CD4-positive, alpha-beta T cell (primary cell): Measurements from ENCODE around the gene LGALS4. TPM values are rescaled to one million over a fixed set of nuclear protein-coding genes. Genes with fewer than 3 reads are reported as not detected.

Experiments used
- ATAC-seq: fragments of 200-7000 bp; cut with Tn5 transposase; one replicate; pipeline ENCODE4 v1.10.0; 2022; ENCODE audit warnings: mild to moderate bottlenecking; ENCODE audit not compliant: poor library complexity
- CTCF ChIA-PET: fragments of 350-600 bp; sonication (Branson Sonifier 250); formaldehyde crosslinking; loops from one replicate; lab custom pipeline; 2021; ENCODE audit warnings: antibody characterized with exemption, inconsistent platforms; lab: Charles Lee
- POLR2A ChIA-PET: fragments of 350-600 bp; sonication (Branson Sonifier 250); formaldehyde crosslinking; loops from one replicate; lab custom pipeline; 2021; ENCODE audit warnings: antibody characterized with exemption, inconsistent platforms; lab: Charles Lee
- DNase-seq, 14 experiments: peaks; one replicate each; pipeline ENCODE4 v3.0.0-alpha.2; 2013 to 2020; ENCODE audit warnings: mixed read lengths in 2 of 14
- H3K27ac ChIP-seq, 2 donors: one replicate each; pipeline versions ENCODE4 v1.5.1 to v1.7.0; 2013; ENCODE audit warnings: low read length in 2 of 2, low read depth in 1 of 2, mild to moderate bottlenecking in 1 of 2
- H3K27me3 ChIP-seq, 2 experiments: 1 replicate in 1 of 2; 2 replicates in 1 of 2; pipeline versions ENCODE4 v1.6.1 to v1.7.0; 2013; ENCODE audit warnings: low read length in 2 of 2, control low read depth in 1 of 2, mild to moderate bottlenecking in 1 of 2, moderate library complexity in 1 of 2; ENCODE audit not compliant: insufficient read depth in 2 of 2, control insufficient read depth in 1 of 2
- H3K36me3 ChIP-seq: one replicate; pipeline ENCODE4 v1.6.1; 2013; ENCODE audit warnings: low read length, control low read depth; ENCODE audit not compliant: insufficient read depth
- H3K4me1 ChIP-seq: one replicate; pipeline ENCODE4 v1.6.1; 2013; ENCODE audit warnings: low read length, control low read depth; ENCODE audit not compliant: insufficient read depth
- H3K4me3 ChIP-seq: one replicate; pipeline ENCODE4 v1.5.1; 2013; ENCODE audit warnings: mild to moderate bottlenecking, low read length, moderate library complexity
- H3K9me3 ChIP-seq, 2 experiments: 1 replicate in 1 of 2; 2 replicates in 1 of 2; pipeline versions ENCODE4 v1.6.1 to v1.7.0; 2013; ENCODE audit warnings: low read length in 2 of 2, mild to moderate bottlenecking in 2 of 2, control low read depth in 1 of 2, moderate library complexity in 1 of 2; ENCODE audit not compliant: control insufficient read depth in 1 of 2, insufficient read depth in 1 of 2
- H3K27ac Mint-ChIP-seq: one replicate; pipeline ENCODE4 v1.8.0; 2020; ENCODE audit warnings: mixed read lengths
- H3K27me3 Mint-ChIP-seq: one replicate; pipeline ENCODE4 v1.8.0; 2021; ENCODE audit warnings: mixed read lengths
- H3K36me3 Mint-ChIP-seq: one replicate; pipeline ENCODE4 v1.8.0; 2021; ENCODE audit warnings: low read depth, mixed read lengths
- H3K4me1 Mint-ChIP-seq: one replicate; pipeline ENCODE4 v1.8.0; 2021; ENCODE audit warnings: low read depth, mixed read lengths
- H3K4me3 Mint-ChIP-seq: one replicate; pipeline ENCODE4 v1.8.0; 2020; ENCODE audit warnings: mild to moderate bottlenecking, mixed read lengths
- H3K9me3 Mint-ChIP-seq: one replicate; pipeline ENCODE4 v1.8.0; 2020; ENCODE audit warnings: mixed read lengths
- intact Hi-C, 2 experiments: fragments of 100-400 bp; cut with DNase I in 1 of 2; cut with micrococcal nuclease in 1 of 2; formaldehyde crosslinking; loops; one replicate each; pipeline versions ENCODE4 v1.15.1 to v1.9.0; 2023 to 2025; cut with DNase I, micrococcal nuclease
- total RNA-seq, 174 experiments: library from RNA in 2 of 174; stranded (reverse) in 2 of 174; gene quantifications; one replicate each; pipeline ENCODE4 v1.2.3 and lab custom pipeline; 2021 to 2026
- TF ChIP-seq, protein P1 (sequence below): fragments of 200-600 bp; IDR thresholded peaks from one replicate; pipeline ENCODE4 v1.8.0; 2022; ENCODE audit warnings: antibody characterized with exemption, mild to moderate bottlenecking

The LGALS4 gene
- total RNA-seq, 2 experiments from 2014 or later: 2.3 to 3.1 TPM

DNA sequence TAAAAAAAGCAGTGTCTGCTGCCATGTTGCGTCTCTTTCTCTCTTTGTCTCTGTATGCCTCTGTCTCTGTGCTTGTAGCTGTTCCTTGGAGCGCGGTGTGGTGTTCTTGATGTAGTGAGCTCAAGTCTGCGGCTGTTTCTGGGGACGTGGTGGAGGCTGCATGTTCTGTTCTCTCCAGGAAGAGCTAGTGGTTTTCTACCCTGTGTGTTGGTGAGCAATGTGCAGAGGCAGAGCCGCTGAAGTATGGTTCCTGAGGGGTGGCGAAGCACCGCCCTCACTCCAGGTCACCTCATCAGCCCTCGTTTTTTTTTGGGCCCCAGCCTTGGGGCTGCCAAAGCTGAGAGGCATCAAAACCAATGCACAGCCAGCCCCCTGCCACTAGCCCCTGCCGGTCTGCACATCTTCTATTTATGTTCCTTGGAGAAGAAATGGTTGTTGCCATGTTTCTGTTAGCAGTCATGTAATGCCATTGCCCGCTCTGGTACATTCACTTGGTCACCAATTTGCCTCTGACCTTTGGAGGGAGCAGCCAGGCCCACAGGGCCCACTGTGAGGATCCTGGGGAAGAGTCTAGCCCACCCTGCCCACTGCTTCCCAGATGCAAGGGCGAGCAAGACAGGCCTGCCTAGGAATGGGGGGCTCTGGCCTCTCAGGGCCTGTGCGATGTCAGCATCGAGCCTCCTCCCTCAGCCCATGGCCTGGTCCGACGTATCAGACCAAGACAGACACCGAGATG is 29.9 kb upstream of the LGALS4 start:
- Mint-ChIP-seq H3K9me3 (no peaks in the 10 kb centered on the region), H3K27ac (peak overlapping the region; percentile 88), H3K4me3 (peak overlapping the region; percentile 84), H3K4me1 (peaks cover 71% of the 10 kb centered on the region), H3K36me3 (peaks cover 99% of the 10 kb centered on the region), H3K27me3 (peaks cover 5% of the 10 kb centered on the region)
- Histone ChIP-seq H3K27me3 (no peaks in the 10 kb centered on the region), H3K27ac (peak overlapping the region; percentile 31 to 47), H3K36me3 (peaks cover 99% of the 10 kb centered on the region), H3K4me3 (peak overlapping the region; percentile 18), H3K9me3 (no peaks in the 10 kb centered on the region), H3K4me1 (peaks cover 80% of the 10 kb centered on the region)
- ChIA-PET POLR2A (interaction anchor here (0.6 to 3.0 kb wide), 17 partner anchors 9 to 559 kb away, joined by 3 to 35 read pairs (median 5); partner anchors contain the start of genes ACTN4, ECH1, FAM98C and MRPS12), CTCF (interaction anchor here (0.9 to 1.5 kb wide), 7 partner anchors 10 to 73 kb away, joined by 3 to 6 read pairs (median 5); partner anchors contain the start of gene ECH1)
- DNase-seq (peak; percentile 47 to 87 (median 65)), ATAC-seq (peak; percentile 81)
- intact Hi-C loops: loop anchor here (1.0 to 10.0 kb wide), 4 partner anchors 8 to 108 kb away; partner anchors contain the start of genes NFKBIB (in 1 of the 2), RINL (in 1 of the 2) and SIRT2 (in 1 of the 2)
- TF ChIP-seq, protein P1, sequence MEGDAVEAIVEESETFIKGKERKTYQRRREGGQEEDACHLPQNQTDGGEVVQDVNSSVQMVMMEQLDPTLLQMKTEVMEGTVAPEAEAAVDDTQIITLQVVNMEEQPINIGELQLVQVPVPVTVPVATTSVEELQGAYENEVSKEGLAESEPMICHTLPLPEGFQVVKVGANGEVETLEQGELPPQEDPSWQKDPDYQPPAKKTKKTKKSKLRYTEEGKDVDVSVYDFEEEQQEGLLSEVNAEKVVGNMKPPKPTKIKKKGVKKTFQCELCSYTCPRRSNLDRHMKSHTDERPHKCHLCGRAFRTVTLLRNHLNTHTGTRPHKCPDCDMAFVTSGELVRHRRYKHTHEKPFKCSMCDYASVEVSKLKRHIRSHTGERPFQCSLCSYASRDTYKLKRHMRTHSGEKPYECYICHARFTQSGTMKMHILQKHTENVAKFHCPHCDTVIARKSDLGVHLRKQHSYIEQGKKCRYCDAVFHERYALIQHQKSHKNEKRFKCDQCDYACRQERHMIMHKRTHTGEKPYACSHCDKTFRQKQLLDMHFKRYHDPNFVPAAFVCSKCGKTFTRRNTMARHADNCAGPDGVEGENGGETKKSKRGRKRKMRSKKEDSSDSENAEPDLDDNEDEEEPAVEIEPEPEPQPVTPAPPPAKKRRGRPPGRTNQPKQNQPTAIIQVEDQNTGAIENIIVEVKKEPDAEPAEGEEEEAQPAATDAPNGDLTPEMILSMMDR: no peak

GRCh38 chr19:38841787-38842438 is 29.2 kb upstream of the LGALS4 start:
- H3K9me3 Mint-ChIP-seq: no peaks in the 10 kb centered on the region
- H3K36me3 Mint-ChIP-seq: peaks cover 99% of the 10 kb centered on the region
- Histone ChIP-seq H3K36me3 (peaks cover 99% of the 10 kb centered on the region), H3K27me3 (no peaks in the 10 kb centered on the region), H3K4me3 (peak overlapping the region; percentile 18), H3K4me1 (peaks cover 74% of the 10 kb centered on the region), H3K27ac (peak overlapping the region; percentile 31 to 47), H3K9me3 (no peaks in the 10 kb centered on the region)
- H3K4me3 Mint-ChIP-seq: peak overlapping the region; percentile 84
- H3K27ac Mint-ChIP-seq: peak overlapping the region; percentile 88
- H3K4me1 Mint-ChIP-seq: peaks cover 64% of the 10 kb centered on the region
- TF ChIP-seq, protein P1: no peak
- ChIA-PET POLR2A (interaction anchor here (0.6 to 3.0 kb wide), 17 partner anchors 8 to 559 kb away, joined by 3 to 35 read pairs (median 5); partner anchors contain the start of genes ACTN4, ECH1, FAM98C and MRPS12), CTCF (interaction anchor here (0.9 to 1.5 kb wide), 7 partner anchors 10 to 72 kb away, joined by 3 to 6 read pairs (median 5); partner anchors contain the start of gene ECH1)
- peaks cover 5% of the 10 kb centered on the region for H3K27me3 Mint-ChIP-seq
- intact Hi-C loops: loop anchor here (1.0 to 10.0 kb wide), 4 partner anchors 8 to 107 kb away; partner anchors contain the start of genes NFKBIB (in 1 of the 2), RINL (in 1 of the 2) and SIRT2 (in 1 of the 2)
- DNase-seq: peak in 13 of 14 experiments; percentile 37 to 90 (median 63)
- ATAC-seq: peak; percentile 62

DNA sequence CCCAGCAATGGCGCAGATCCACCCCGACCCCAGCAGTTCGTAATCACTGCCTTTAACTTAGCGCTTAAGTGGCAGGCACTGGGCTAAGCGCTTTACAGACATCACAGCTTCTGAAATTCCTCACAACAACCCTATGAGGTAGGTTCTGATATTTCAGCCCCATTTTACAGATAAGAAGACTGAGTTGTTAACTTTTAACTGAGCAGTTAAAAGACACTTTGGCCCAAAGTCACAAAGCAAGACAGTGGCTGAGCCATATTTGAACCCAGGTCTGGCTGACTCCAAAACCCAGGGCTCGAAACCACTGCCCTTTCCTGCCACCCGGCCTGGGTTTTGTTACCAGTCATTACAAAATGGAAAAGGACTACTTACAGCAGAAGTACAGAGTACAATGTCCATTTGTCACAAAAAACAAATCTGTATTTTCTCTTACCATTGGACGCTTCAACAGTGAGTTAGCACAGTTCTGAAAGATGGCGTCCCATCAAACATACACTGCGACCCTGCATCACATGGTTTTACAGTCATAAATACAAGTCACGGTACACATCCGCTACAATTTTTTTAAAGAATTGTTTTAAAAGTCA is 28.5 kb upstream of the LGALS4 start:
- TF ChIP-seq, protein P1: no peak
- Mint-ChIP-seq H3K9me3 (no peaks in the 10 kb centered on the region), H3K4me3 (peak overlapping the region; percentile 84), H3K27ac (peak overlapping the region; percentile 88), H3K4me1 (peaks cover 61% of the 10 kb centered on the region), H3K36me3 (peaks cover 99% of the 10 kb centered on the region), H3K27me3 (peaks cover 5% of the 10 kb centered on the region)
- H3K27me3 ChIP-seq: no peaks in the 10 kb centered on the region
- no peak for ATAC-seq
- intact Hi-C loops: loop anchor here (5.0 to 10.0 kb wide), 2 partner anchors 36 to 106 kb away; partner anchors contain the start of gene RINL (in 1 of the 2)
- peak overlapping the region; percentile 4 for H3K4me3 ChIP-seq
- POLR2A ChIA-PET: interaction anchor here (1.0 to 3.0 kb wide), 14 partner anchors 8 to 438 kb away, joined by 4 to 35 read pairs (median 8); partner anchors contain the start of genes ECH1, FAM98C, HNRNPL and MRPS12
- peaks cover 67% of the 10 kb centered on the region for H3K4me1 ChIP-seq
- H3K9me3 ChIP-seq: no peaks in the 10 kb centered on the region
- peaks cover 98% of the 10 kb centered on the region for H3K36me3 ChIP-seq
- CTCF ChIA-PET: interaction anchor here (1.4 to 1.6 kb wide), 3 partner anchors 16 to 29 kb away, joined by 3 to 6 read pairs (median 4); no protein-coding TSS in a partner anchor
- DNase-seq: no peak
- peak overlapping the region; percentile 31 to 47 for H3K27ac ChIP-seq
